Activated CD4-positive, CD25-positive, alpha-beta regulatory T cell treated with anti-CD3 and anti-CD28 coated beads, Interleukin-2, amount 50 U/mL, for 72 hours (primary cell): ENCODE results near the gene AP1S3.
"Not testable (repeated sequence)": the region's sequence is repeated elsewhere in the genome, so short reads cannot be mapped to it uniquely, and the experiment has no call there.

Experiments
- DNase-seq: peaks from one replicate; pipeline ENCODE4 v3.0.0; 2021

Gene AP1S3

GRCh38 chr2:223797811-223798721, 39.3 kb downstream of the AP1S3 start:
- DNase-seq, result no peak

GRCh38 chr2:223797037-223797436, 40.3 kb downstream of the AP1S3 start:
- no peak for DNase-seq

- DNase-seq, result no peak
Observed at GRCh38 chr2:223789423-223789822, 48.0 kb downstream of the AP1S3 start.

- DNase-seq, result no peak
Observed at GRCh38 chr2:223788826-223789225, 48.6 kb downstream of the AP1S3 start.

- DNase-seq, result not testable (repeated sequence)
Observed at GRCh38 chr2:223788106-223788505, 49.3 kb downstream of the AP1S3 start.

GRCh38 chr2:223787358-223787757, 50.0 kb downstream of the AP1S3 start:
- no peak for DNase-seq

- DNase-seq, result no peak
Observed at GRCh38 chr2:223786943-223787342, 50.4 kb downstream of the AP1S3 start.

GRCh38 chr2:223786236-223786635, 51.1 kb downstream of the AP1S3 start:
- no peak for DNase-seq

- DNase-seq, result no peak
Observed at GRCh38 chr2:223784221-223784772, 53.1 kb downstream of the AP1S3 start.

- DNase-seq, result no peak
Observed at GRCh38 chr2:223782629-223783028, 54.8 kb downstream of the AP1S3 start.

GRCh38 chr2:223781560-223781959, 55.8 kb downstream of the AP1S3 start:
- no peak for DNase-seq

- no peak for DNase-seq
Observed at GRCh38 chr2:223779877-223780276, 57.5 kb downstream of the AP1S3 start.

- no peak for DNase-seq
Observed at GRCh38 chr2:223774193-223774592, 63.2 kb downstream of the AP1S3 start.

- DNase-seq, result no peak
Observed at GRCh38 chr2:223772363-223772762, 65.0 kb downstream of the AP1S3 start.

GRCh38 chr2:223771475-223771874, 65.9 kb downstream of the AP1S3 start:
- no peak for DNase-seq

- no peak for DNase-seq
Observed at GRCh38 chr2:223768179-223768578, 69.2 kb downstream of the AP1S3 start.

GRCh38 chr2:223767341-223767740, 70.0 kb downstream of the AP1S3 start:
- DNase-seq, result no peak

GRCh38 chr2:223765221-223765785, 72.1 kb downstream of the AP1S3 start:
- no peak for DNase-seq

GRCh38 chr2:223764796-223765195, 72.6 kb downstream of the AP1S3 start:
- DNase-seq, result no peak

- no peak for DNase-seq
Observed at GRCh38 chr2:223762853-223763252, 74.5 kb downstream of the AP1S3 start.

- not testable (repeated sequence) for DNase-seq
Observed at GRCh38 chr2:223761746-223762145, 75.6 kb downstream of the AP1S3 start.

- no peak for DNase-seq
Observed at GRCh38 chr2:223760838-223761502, 76.4 kb downstream of the AP1S3 start.
